Measurements from ENCODE around the gene DTHD1. TPM values are rescaled to one million over a fixed set of nuclear protein-coding genes. Genes with fewer than 3 reads are reported as not detected.

The DTHD1 gene
- total RNA-seq, 1 donor from 2014 or later: not detected

GRCh38 chr4:36329228-36329627, 47.8 kb downstream of the DTHD1 start:
- DNase-seq (ENCODE audit: low read depth): no peak
- no peak overlapping the region for H3K4me3 ChIP-seq (ENCODE audit: low read depth, low read length)
- no peak for TF ChIP-seq CTCF (conservative IDR thresholded peaks at IDR 0.05; ENCODE audit: low read depth, low read length)

GRCh38 chr4:36330796-36331195, 49.4 kb downstream of the DTHD1 start:
- no peak overlapping the region for H3K4me3 ChIP-seq (ENCODE audit: low read depth, low read length)
- no peak for DNase-seq (ENCODE audit: low read depth)
- no peak for TF ChIP-seq CTCF (conservative IDR thresholded peaks at IDR 0.05; ENCODE audit: low read depth, low read length)

GRCh38 chr4:36332023-36332781, 50.8 kb downstream of the DTHD1 start:
- TF ChIP-seq CTCF (conservative IDR thresholded peaks at IDR 0.05; ENCODE audit: low read depth, low read length): no peak
- no peak overlapping the region for H3K4me3 ChIP-seq (ENCODE audit: low read depth, low read length)
- DNase-seq (ENCODE audit: low read depth): no peak

- no peak overlapping the region for H3K4me3 ChIP-seq (ENCODE audit: low read depth, low read length)
Measured at GRCh38 chr4:36332782-36333131, 51.3 kb downstream of the DTHD1 start.

GRCh38 chr4:36333303-36333877, 52.0 kb downstream of the DTHD1 start:
- DNase-seq (ENCODE audit: low read depth): no peak
- no peak overlapping the region for H3K4me3 ChIP-seq (ENCODE audit: low read depth, low read length)
- no peak for TF ChIP-seq CTCF (conservative IDR thresholded peaks at IDR 0.05; ENCODE audit: low read depth, low read length)

More at GRCh38 chr4:36332782-36333131, 51.3 kb downstream of the DTHD1 start:
- TF ChIP-seq CTCF (conservative IDR thresholded peaks at IDR 0.05; ENCODE audit: low read depth, low read length): no peak
- no peak for DNase-seq (ENCODE audit: low read depth)

- DNase-seq (ENCODE audit: low read depth): no peak
- no peak overlapping the region for H3K4me3 ChIP-seq (ENCODE audit: low read depth, low read length)
- TF ChIP-seq CTCF (conservative IDR thresholded peaks at IDR 0.05; ENCODE audit: low read depth, low read length): no peak
Measured at GRCh38 chr4:36337665-36338185, 56.3 kb downstream of the DTHD1 start.
